OCI-M1 (cell line): Measurements from ENCODE around the gene EHHADH.
"Not testable (repeated sequence)": the region's sequence is repeated elsewhere in the genome, so short reads cannot be mapped to it uniquely, and the experiment has no call there.

ENCODE experiments used
- DNase-seq: peaks from one replicate; lab custom pipeline; 2025; lab: John Stamatoyannopoulos, UW

Gene EHHADH

GRCh38 chr3:185251272-185251671, 2.6 kb downstream of the EHHADH start:
- no peak for DNase-seq

- DNase-seq = no peak
Observed at GRCh38 chr3:185250653-185251052, 3.2 kb downstream of the EHHADH start.

- no peak for DNase-seq
Observed at GRCh38 chr3:185250247-185250646, 3.6 kb downstream of the EHHADH start.

- no peak for DNase-seq
Observed at GRCh38 chr3:185242642-185243041, 11.2 kb downstream of the EHHADH start.

DNA sequence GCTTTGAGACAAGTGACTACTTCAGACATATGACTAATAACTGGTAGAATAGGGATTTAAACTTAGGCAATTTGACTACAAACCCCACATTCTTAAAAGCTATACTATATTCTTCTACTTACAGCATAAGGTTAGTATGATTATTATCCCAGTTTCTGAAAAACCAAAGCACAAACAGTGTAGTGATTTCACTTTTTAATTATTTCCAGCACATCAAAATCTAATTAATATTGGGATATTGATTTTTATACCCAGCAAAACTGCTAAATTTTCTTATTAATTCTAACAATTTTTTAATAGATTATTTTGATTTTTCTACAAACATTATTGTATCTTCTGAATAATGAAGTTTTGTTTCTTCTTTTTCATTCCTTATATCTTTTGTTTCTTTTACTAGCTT, 16.9 kb downstream of the EHHADH start:
- no peak for DNase-seq

GRCh38 chr3:185233328-185233727, 20.5 kb downstream of the EHHADH start:
- no peak for DNase-seq

GRCh38 chr3:185226526-185226925, 27.3 kb downstream of the EHHADH start:
- not testable (repeated sequence) for DNase-seq

GRCh38 chr3:185225523-185225922, 28.3 kb downstream of the EHHADH start:
- DNase-seq = no peak

- DNase-seq = no peak
Observed at GRCh38 chr3:185225080-185225479, 28.8 kb downstream of the EHHADH start.

GRCh38 chr3:185221203-185221602, 32.6 kb downstream of the EHHADH start:
- DNase-seq = no peak

- DNase-seq = no peak
Observed at GRCh38 chr3:185216607-185216958, 37.3 kb downstream of the EHHADH start.

- peak; percentile 22 for DNase-seq
Observed at GRCh38 chr3:185215873-185216606, 37.8 kb downstream of the EHHADH start.

- no peak for DNase-seq
Observed at GRCh38 chr3:185212559-185212958, 41.3 kb downstream of the EHHADH start.

GRCh38 chr3:185212086-185212485, 41.8 kb downstream of the EHHADH start:
- no peak for DNase-seq

DNA sequence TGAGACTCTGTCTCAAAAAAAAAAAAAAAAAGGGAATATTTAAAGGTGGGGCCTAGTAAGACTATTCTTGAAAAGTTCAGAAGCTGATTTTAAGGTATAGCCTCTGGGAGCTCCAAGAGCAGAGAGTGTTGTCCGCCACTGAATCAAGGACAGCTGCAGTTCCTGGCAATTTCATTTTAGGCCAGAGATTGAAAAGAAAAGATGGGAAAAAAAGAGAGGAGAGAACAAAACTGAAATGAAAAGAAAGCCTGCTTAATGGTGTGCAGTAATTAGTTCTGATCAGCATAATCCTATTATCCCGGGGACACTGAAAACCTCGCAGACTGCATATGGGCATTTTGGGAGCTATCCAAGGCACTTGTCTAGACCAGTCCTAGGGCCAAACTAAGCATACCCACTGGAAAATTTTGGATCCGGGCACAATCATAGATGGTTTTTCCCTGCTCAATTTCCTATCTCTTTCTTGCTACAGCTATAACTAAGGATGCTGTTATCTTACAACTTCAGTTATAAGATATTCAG, 43.2 kb downstream of the EHHADH start:
- no peak for DNase-seq

GRCh38 chr3:185208823-185209222, 45.0 kb downstream of the EHHADH start:
- no peak for DNase-seq

DNA sequence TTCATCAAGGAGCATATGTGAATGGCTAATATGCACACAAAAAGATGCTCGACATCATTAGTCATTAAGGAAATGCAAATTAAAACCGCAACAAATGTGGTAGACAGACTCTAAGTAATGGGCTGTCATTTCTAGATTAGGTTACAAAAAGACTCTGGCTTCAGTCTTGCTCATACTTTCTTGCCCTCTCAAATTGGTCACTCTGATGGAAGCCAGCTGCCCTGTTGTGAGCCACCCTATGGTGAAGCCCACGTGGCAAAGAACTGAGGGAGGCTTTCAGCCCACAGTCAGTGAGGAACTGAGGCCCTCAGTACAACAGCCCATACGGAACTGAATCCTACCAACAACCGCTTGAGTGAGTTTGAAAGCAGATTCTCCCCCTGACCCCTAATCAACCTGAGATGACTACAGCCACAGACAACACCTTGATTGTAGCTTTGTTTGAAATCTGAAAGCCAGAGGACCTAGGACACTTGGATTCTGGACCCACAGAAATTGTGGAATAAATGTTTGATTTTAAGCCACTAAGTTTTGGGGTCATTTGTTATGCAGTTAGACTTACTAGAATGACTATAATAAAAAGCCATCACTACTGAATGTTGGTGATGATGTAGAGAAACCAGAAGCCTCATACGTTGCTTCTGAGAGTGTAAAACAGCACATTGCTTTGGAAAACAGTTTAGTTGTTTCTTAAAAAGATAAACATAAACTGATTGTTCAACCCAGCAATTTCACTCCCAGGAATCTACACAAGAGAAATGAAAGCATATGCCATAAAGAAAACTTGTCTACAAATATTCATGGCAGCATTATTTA, 45.7 kb downstream of the EHHADH start:
- no peak for DNase-seq

GRCh38 chr3:185207481-185207880, 46.4 kb downstream of the EHHADH start:
- DNase-seq = no peak

DNA sequence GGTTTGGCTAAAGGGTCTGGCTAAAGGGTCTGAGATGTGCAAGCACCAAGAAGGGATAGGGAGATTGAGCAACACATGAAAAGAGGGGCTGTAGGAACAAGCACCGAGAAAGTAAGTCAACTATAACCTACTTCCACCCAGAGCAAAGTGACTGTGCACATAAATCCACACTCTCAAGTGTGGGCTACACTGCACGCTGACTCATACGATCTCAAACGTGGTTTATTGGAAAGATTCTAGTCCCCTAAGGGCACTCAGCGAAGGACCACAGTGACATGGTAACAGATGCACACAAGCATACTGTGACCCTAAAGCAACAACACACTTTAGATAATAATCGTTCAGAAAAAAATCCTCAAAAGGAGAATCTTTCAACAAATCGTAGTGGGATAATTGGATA, 48.0 kb downstream of the EHHADH start:
- no peak for DNase-seq

- no peak for DNase-seq
Observed at GRCh38 chr3:185204894-185205293, 49.0 kb downstream of the EHHADH start.

GRCh38 chr3:185200639-185201038, 53.2 kb downstream of the EHHADH start:
- no peak for DNase-seq

DNA sequence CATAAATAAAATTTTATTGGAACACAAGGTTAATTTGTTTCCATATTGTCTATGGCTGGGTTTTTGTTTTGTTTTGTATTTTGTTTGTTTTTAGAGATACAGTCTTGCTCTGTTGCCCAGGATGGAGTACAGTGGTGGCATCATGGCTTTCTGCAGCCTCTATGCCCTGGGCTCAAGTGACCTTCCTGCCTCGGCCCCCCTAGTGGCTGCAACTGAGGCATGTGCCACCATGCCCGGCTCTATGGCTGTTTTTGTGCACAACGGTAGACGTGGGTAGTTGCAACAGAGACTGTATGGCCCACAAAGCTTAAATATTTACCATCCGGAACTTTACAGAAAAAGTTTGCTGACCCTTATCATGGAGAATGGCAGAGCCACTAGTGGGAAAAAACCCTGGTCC, 54.2 kb downstream of the EHHADH start:
- no peak for DNase-seq

DNA sequence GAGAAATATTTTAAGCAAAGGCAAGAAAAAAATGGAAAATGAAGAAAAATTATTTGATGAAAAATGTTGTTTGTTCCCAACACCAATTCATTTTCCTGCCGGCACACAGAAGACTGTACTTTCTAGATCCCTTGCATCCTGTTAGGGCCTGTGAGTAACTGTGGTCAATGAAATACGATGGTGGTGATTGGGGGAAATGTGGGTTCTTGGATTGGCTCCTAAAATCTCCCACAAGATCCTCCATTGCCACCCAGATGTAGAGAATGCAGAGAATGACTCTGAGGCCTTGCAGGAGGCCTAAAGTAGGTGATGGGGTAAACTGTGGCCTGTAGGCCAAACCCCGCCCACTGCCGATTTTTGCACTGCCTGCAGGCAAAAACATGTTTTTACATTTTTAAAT, 54.6 kb downstream of the EHHADH start:
- no peak for DNase-seq
